ENCODE data around the gene UBAP2L.

- TF ChIP-seq CTCF (IDR thresholded peaks at IDR 0.05) (no peak), POLR2A (IDR thresholded peaks at IDR 0.05) (no peak)
Measured at GRCh38 chr1:154178911-154179811, 41.6 kb upstream of the UBAP2L start.

All from heart left ventricle (tissue), 13 donors.